T-cell (primary cell): ENCODE data around the gene TPM1. TPM values are rescaled to one million over a fixed set of nuclear protein-coding genes. Genes with fewer than 3 reads are reported as not detected.

Experiments used
- ATAC-seq, 4 experiments: fragments of 200-7000 bp in 3 of 4; fragments of 150-1000 bp in 1 of 4; cut with Tn5 transposase; replicated peaks in 1 of 4; 1 replicate in 3 of 4; 2 replicates in 1 of 4; pipeline ENCODE4 v1.10.0; 2021; ENCODE audit warnings: moderate library complexity in 3 of 4, mild to moderate bottlenecking in 2 of 4, moderate number of reproducible peaks in 1 of 4
- CTCF ChIA-PET, 2 donors: fragments of 300-600 bp; sonication (Branson Sonifier 250); formaldehyde crosslinking; loops; one replicate each; lab custom pipeline; 2022; ENCODE audit warnings: antibody characterized with exemption in 2 of 2; lab: Charles Lee
- POLR2A ChIA-PET, 2 donors: fragments of 300-600 bp; sonication (Branson Sonifier 250); formaldehyde crosslinking; loops; one replicate each; lab custom pipeline; 2022; ENCODE audit warnings: antibody characterized with exemption in 2 of 2; lab: Charles Lee
- DNase-seq, 35 experiments: peaks; one replicate each; pipeline versions ENCODE4 v3.0.0 to v3.0.0-alpha.2; 2013 to 2023
- H3K27ac ChIP-seq: one replicate; pipeline ENCODE4 v1.5.1; 2013; ENCODE audit warnings: low read length
- H3K27me3 ChIP-seq, 2 experiments: replicated peaks in 1 of 2; 1 replicate in 1 of 2; 2 replicates in 1 of 2; pipeline versions ENCODE4 v1.6.1 to v1.7.0; 2013; ENCODE audit warnings: low read length in 1 of 2, mixed read lengths in 1 of 2; ENCODE audit not compliant: control insufficient read depth in 2 of 2, insufficient read depth in 2 of 2; ENCODE audit errors: extremely low read depth in 1 of 2
- H3K36me3 ChIP-seq, 2 donors: 1 replicate in 1 of 2; 2 replicates in 1 of 2; pipeline versions ENCODE4 v1.6.1 to v1.7.0; 2013; ENCODE audit warnings: low read length in 1 of 2; ENCODE audit not compliant: control insufficient read depth in 2 of 2, insufficient read depth in 1 of 2; ENCODE audit errors: extremely low read depth in 1 of 2
- H3K4me1 ChIP-seq, 2 experiments: 1 replicate in 1 of 2; 2 replicates in 1 of 2; pipeline versions ENCODE4 v1.6.1 to v1.7.0; 2013; ENCODE audit warnings: low read length in 2 of 2, mixed read lengths in 1 of 2; ENCODE audit not compliant: insufficient read depth in 2 of 2, control insufficient read depth in 1 of 2; ENCODE audit errors: extremely low read depth in 1 of 2
- H3K4me3 ChIP-seq, 2 donors: 1 replicate in 1 of 2; 2 replicates in 1 of 2; pipeline versions ENCODE4 v1.5.1 to v1.7.0; 2013; ENCODE audit warnings: mild to moderate bottlenecking in 2 of 2, low read length in 1 of 2, moderate library complexity in 1 of 2; ENCODE audit not compliant: control insufficient read depth in 1 of 2; ENCODE audit errors: extremely low read depth in 1 of 2
- H3K9me3 ChIP-seq: 2 replicates; pipeline ENCODE4 v1.7.0; 2013
- H3K27ac Mint-ChIP-seq, 2 donors: one replicate each; pipeline ENCODE4 v1.8.0; 2020 to 2021; ENCODE audit warnings: mild to moderate bottlenecking in 2 of 2, mixed read lengths in 2 of 2
- H3K27me3 Mint-ChIP-seq, 2 donors: one replicate each; pipeline ENCODE4 v1.8.0; 2021 to 2022; ENCODE audit warnings: mixed read lengths in 2 of 2
- H3K36me3 Mint-ChIP-seq: one replicate; pipeline ENCODE4 v1.8.0; 2021; ENCODE audit warnings: mixed read lengths
- H3K4me1 Mint-ChIP-seq, 3 donors: one replicate each; pipeline ENCODE4 v1.8.0; 2020 to 2022; ENCODE audit warnings: mixed read lengths in 3 of 3, mild to moderate bottlenecking in 1 of 3
- H3K4me3 Mint-ChIP-seq, 3 donors: one replicate each; pipeline ENCODE4 v1.8.0; 2020 to 2022; ENCODE audit warnings: mild to moderate bottlenecking in 3 of 3, mixed read lengths in 3 of 3, moderate library complexity in 3 of 3
- H3K9me3 Mint-ChIP-seq, 3 donors: one replicate each; pipeline ENCODE4 v1.8.0; 2020 to 2022; ENCODE audit warnings: mixed read lengths in 3 of 3
- WGBS: methylation state at CpG from one replicate; pipeline ENCODE4 v1.1.5; 2013; ENCODE audit warnings: missing lambda C conversion rate; ENCODE audit not compliant: insufficient coverage; 5-methylcytosine and 5-hydroxymethylcytosine counted together
- total RNA-seq, 35 experiments: library from RNA in 6 of 35; stranded (reverse) in 6 of 35; fragments of 120-200 nt in 1 of 35; gene quantifications; one replicate each; pipeline versions ENCODE4 v1.2.1 to v1.2.4 and lab custom pipeline; 2013 to 2026

The TPM1 gene
- total RNA-seq, 5 donors from 2014 or later (not counting 1 experiment from before 2014, with no cell fraction given) = 12.1 to 27.0 (median 23.3) TPM

GRCh38 chr15:63029676-63030075, 12.9 kb upstream of the TPM1 start:
- H3K4me3 Mint-ChIP-seq = no peak overlapping the region
- Histone ChIP-seq H3K4me3 (no peak overlapping the region), H3K27me3 (peaks cover 0 to 28% of the 10 kb centered on the region in 2 experiments), H3K9me3 (no peaks in the 10 kb centered on the region), H3K27ac (no peak overlapping the region), H3K36me3 (no peaks in the 10 kb centered on the region), H3K4me1 (no peaks in the 10 kb centered on the region)
- 45% methylated on average over 2 of the region's 5 CpGs for WGBS
- no peaks in the 10 kb centered on the region for H3K36me3 Mint-ChIP-seq
- H3K4me1 Mint-ChIP-seq = no peaks in the 10 kb centered on the region
- CTCF ChIA-PET = no interaction called here
- no peak overlapping the region for H3K27ac Mint-ChIP-seq
- no peak for DNase-seq
- peaks cover 21 to 35% of the 10 kb centered on the region in 2 donors for H3K27me3 Mint-ChIP-seq
- POLR2A ChIA-PET = no interaction called here
- no peak for ATAC-seq
- no peaks in the 10 kb centered on the region for H3K9me3 Mint-ChIP-seq

- no peak for ATAC-seq
- DNase-seq = no peak
- H3K9me3 Mint-ChIP-seq = no peaks in the 10 kb centered on the region
Observed at GRCh38 chr15:63030101-63030551, 12.4 kb upstream of the TPM1 start.

DNA sequence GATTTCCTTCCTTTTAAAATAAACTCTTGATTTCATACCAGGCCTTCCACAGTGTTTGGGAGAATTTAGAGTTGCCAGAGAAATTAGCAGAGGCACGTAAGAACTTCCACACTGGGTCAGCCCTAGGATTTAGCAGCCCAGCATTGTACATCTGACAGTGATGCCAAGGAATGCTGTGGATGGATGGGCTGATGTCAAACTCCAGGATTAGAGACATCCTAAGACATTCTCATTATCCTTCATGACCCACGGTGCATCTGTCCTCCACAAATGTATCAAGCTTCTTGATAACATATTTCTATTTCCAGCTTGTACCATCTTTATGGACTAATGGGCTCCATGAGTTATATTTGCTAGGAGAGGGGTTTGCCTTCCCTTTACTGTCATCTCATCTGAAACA, 8.0 kb upstream of the TPM1 start:
- H3K4me1 ChIP-seq = no peaks in the 10 kb centered on the region
- Mint-ChIP-seq H3K9me3 (no peaks in the 10 kb centered on the region), H3K27me3 (peaks cover 10 to 23% of the 10 kb centered on the region in 2 donors), H3K4me3 (no peak overlapping the region), H3K4me1 (no peaks in the 10 kb centered on the region), H3K36me3 (no peaks in the 10 kb centered on the region), H3K27ac (no peak overlapping the region)
- no CpG with 5 or more reads among the region's 2 CpGs for WGBS
- ChIA-PET CTCF (interaction anchor here in 1 of 2 donors (1.5 kb wide), 1 partner anchor 13 kb away, joined by 3 read pairs; no protein-coding TSS in a partner anchor), POLR2A (no interaction called here)
- peaks cover 0 to 18% of the 10 kb centered on the region in 2 experiments for H3K27me3 ChIP-seq
- DNase-seq (no peak), ATAC-seq (no peak)
- H3K36me3 ChIP-seq = no peaks in the 10 kb centered on the region
- H3K4me3 ChIP-seq = no peak overlapping the region
- no peaks in the 10 kb centered on the region for H3K9me3 ChIP-seq
- no peak overlapping the region for H3K27ac ChIP-seq

More at GRCh38 chr15:63030101-63030551, 12.4 kb upstream of the TPM1 start:
- Histone ChIP-seq H3K9me3 (no peaks in the 10 kb centered on the region), H3K4me3 (no peak overlapping the region), H3K27ac (no peak overlapping the region), H3K27me3 (peaks cover 0 to 28% of the 10 kb centered on the region in 2 experiments), H3K4me1 (no peaks in the 10 kb centered on the region), H3K36me3 (no peaks in the 10 kb centered on the region)
- Mint-ChIP-seq H3K4me1 (no peaks in the 10 kb centered on the region), H3K27ac (no peak overlapping the region), H3K4me3 (no peak overlapping the region), H3K36me3 (no peaks in the 10 kb centered on the region), H3K27me3 (peaks cover 21 to 35% of the 10 kb centered on the region in 2 donors)
- 38% methylated on average over 4 of the region's 6 CpGs for WGBS
- ChIA-PET CTCF (interaction anchor here in 1 of 2 donors (0.7 kb wide), 1 partner anchor 924 kb away, joined by 3 read pairs; no protein-coding TSS in a partner anchor), POLR2A (no interaction called here)

GRCh38 chr15:63035253-63035652, 7.3 kb upstream of the TPM1 start:
- Histone ChIP-seq H3K9me3 (no peaks in the 10 kb centered on the region), H3K27me3 (peaks cover 3 to 15% of the 10 kb centered on the region in 2 experiments), H3K4me1 (no peaks in the 10 kb centered on the region), H3K36me3 (no peaks in the 10 kb centered on the region), H3K4me3 (no peak overlapping the region), H3K27ac (no peak overlapping the region)
- ChIA-PET CTCF (interaction anchor here in 1 of 2 donors (1.5 kb wide), 1 partner anchor 12 kb away, joined by 3 read pairs; no protein-coding TSS in a partner anchor), POLR2A (no interaction called here)
- H3K27ac Mint-ChIP-seq = no peak overlapping the region
- H3K9me3 Mint-ChIP-seq = no peaks in the 10 kb centered on the region
- ATAC-seq (no peak), DNase-seq (no peak)
- 100% methylated on average over 2 of the region's 4 CpGs for WGBS
- peaks cover 12 to 24% of the 10 kb centered on the region in 2 donors for H3K27me3 Mint-ChIP-seq
- no peak overlapping the region for H3K4me3 Mint-ChIP-seq
- H3K36me3 Mint-ChIP-seq = no peaks in the 10 kb centered on the region
- H3K4me1 Mint-ChIP-seq = no peaks in the 10 kb centered on the region

- Mint-ChIP-seq H3K9me3 (no peaks in the 10 kb centered on the region), H3K27me3 (peaks cover 12 to 24% of the 10 kb centered on the region in 2 donors), H3K36me3 (no peaks in the 10 kb centered on the region), H3K4me3 (no peak overlapping the region), H3K27ac (no peak overlapping the region), H3K4me1 (no peaks in the 10 kb centered on the region)
- CTCF ChIA-PET = no interaction called here
- DNase-seq (no peak), ATAC-seq (no peak)
- Histone ChIP-seq H3K4me1 (no peaks in the 10 kb centered on the region), H3K27me3 (peaks cover 3 to 18% of the 10 kb centered on the region in 2 experiments), H3K27ac (no peak overlapping the region), H3K9me3 (no peaks in the 10 kb centered on the region), H3K36me3 (no peaks in the 10 kb centered on the region), H3K4me3 (no peak overlapping the region)
- 82% methylated on average over 3 of the region's 4 CpGs for WGBS
- POLR2A ChIA-PET = no interaction called here
Observed at GRCh38 chr15:63035977-63036376, 6.6 kb upstream of the TPM1 start.

DNA sequence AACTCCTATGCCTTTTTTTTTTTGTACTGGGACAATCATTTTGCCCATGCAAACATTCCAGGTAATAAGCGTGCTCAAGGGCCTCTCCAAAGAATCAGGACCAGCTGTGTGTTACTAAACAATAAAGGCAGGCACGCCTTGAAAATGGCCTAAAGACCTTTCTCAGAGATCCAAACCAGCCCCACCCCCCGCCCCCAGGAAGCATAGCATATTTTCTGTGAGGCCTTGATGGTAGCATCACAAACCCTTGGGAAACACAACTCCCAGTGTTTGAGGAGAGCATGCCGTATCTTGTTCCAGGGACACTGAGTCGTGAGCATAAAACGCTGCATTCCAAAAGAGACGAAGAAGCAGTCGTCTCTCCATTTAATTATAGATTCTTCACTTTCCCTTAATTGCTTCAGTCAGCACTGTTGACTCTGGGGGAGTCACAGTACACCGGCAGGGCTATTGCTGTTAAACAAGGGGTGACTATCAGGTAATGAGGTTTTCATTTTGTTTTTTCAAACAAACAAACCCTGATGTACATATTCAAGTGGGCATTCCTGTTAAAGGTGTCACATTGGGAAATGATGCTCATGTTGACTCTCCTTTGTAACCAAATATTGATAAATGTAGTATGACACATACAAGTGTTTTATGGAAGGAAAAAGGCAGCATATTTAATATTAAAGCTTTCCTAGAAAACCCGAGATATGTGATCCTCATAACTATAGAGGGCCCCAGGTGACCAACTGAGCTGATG, 4.4 kb upstream of the TPM1 start:
- no peaks in the 10 kb centered on the region for H3K36me3 Mint-ChIP-seq
- no peak overlapping the region for H3K27ac Mint-ChIP-seq
- whole genome bisulfite sequencing = 92% methylated on average over 4 of the region's 10 CpGs
- Histone ChIP-seq H3K4me1 (peaks cover 0 to 16% of the 10 kb centered on the region in 2 experiments), H3K4me3 (no peak overlapping the region), H3K36me3 (no peaks in the 10 kb centered on the region), H3K27ac (no peak overlapping the region), H3K9me3 (no peaks in the 10 kb centered on the region), H3K27me3 (peaks cover 4 to 32% of the 10 kb centered on the region in 2 experiments)
- H3K9me3 Mint-ChIP-seq = no peaks in the 10 kb centered on the region
- peaks cover 25 to 37% of the 10 kb centered on the region in 2 donors for H3K27me3 Mint-ChIP-seq
- ChIA-PET POLR2A (no interaction called here), CTCF (no interaction called here)
- peaks cover 4 to 10% (median 5%) of the 10 kb centered on the region in 3 donors for H3K4me1 Mint-ChIP-seq
- DNase-seq (no peak), ATAC-seq (no peak)
- H3K4me3 Mint-ChIP-seq = no peak overlapping the region
